Measurements from ENCODE around the gene RBP7. TPM values are rescaled to one million over a fixed set of nuclear protein-coding genes. Genes with fewer than 3 reads are reported as not detected.

Gene RBP7
- not detected for total RNA-seq

GRCh38 chr1:9996624-9997582, at the start of gene RBP7:
Gene RBP7 (plus strand): TSS chr1:9997228. CDS start chr1:9997259, 31 bp downstream.

GRCh38 chr1:10032590-10033358, 35.7 kb downstream of the RBP7 start, which contains the start of gene UBE4B:
Gene UBE4B (plus strand): TSS chr1:10032958. CDS start chr1:10033671, 713 bp downstream.

Small RNA genes lying within 50 kb of the gene (microRNA-seq; reads per million reads assigned to microRNA genes)
- not detected for gene MIR5697 (ENCODE audit: borderline microRNAs expressed, borderline replicate concordance)

Other genes with a start within 250 kb of the RBP7 start
- gene CLSTN1, start 173.3 kb upstream of the RBP7 start, total RNA-seq: 100 to 1,000 TPM in 1 of 2 experiments, 10 to 100 TPM in 1; 96.0 to 101 TPM
- 10 to 100 TPM; 11.0 to 11.5 TPM for gene CTNNBIP1, start 87.0 kb upstream of the RBP7 start, total RNA-seq
- 10 to 100 TPM; 27.9 to 28.6 TPM for gene LZIC, start 53.8 kb upstream of the RBP7 start, total RNA-seq
- gene NMNAT1, start 53.8 kb upstream of the RBP7 start, total RNA-seq: 1 to 10 TPM; 7.1 to 7.5 TPM
- 10 to 100 TPM; 30.2 to 31.6 TPM for gene UBE4B, start 35.7 kb downstream of the RBP7 start, total RNA-seq
- gene KIF1B, start 213.3 kb downstream of the RBP7 start, total RNA-seq: 10 to 100 TPM; 11.3 to 11.5 TPM

Data from activated naive CD4-positive, alpha-beta T cell treated with anti-CD3 and anti-CD28 coated beads, Interleukin-2, amount 10 ng/mL, durations not matched to agents 5 hours and 36 hours (primary cell).